NCI-H82 treated with DMSO at 0.1 percent for 48 hours (cell line): ENCODE measurements around the gene CNFN.

Source experiments
- DNase-seq: peaks from one replicate; lab custom pipeline; 2025; ENCODE audit not compliant: unreplicated experiment; lab: John Stamatoyannopoulos, UW

Gene CNFN, protein sequence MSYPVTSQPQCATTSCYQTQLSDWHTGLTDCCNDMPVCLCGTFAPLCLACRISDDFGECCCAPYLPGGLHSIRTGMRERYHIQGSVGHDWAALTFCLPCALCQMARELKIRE

GRCh38 chr19:42389899-42390298 is at the start of gene CNFN:
TSS of gene CNFN (minus strand) at chr19:42390297. CDS start at chr19:42389037, 1,260 bp downstream.
- no peak for DNase-seq

- no peak for DNase-seq
Observed at GRCh38 chr19:42436006-42436405, 45.9 kb upstream of the CNFN start.

GRCh38 chr19:42435316-42435715 is 45.2 kb upstream of the CNFN start:
- no peak for DNase-seq

DNA sequence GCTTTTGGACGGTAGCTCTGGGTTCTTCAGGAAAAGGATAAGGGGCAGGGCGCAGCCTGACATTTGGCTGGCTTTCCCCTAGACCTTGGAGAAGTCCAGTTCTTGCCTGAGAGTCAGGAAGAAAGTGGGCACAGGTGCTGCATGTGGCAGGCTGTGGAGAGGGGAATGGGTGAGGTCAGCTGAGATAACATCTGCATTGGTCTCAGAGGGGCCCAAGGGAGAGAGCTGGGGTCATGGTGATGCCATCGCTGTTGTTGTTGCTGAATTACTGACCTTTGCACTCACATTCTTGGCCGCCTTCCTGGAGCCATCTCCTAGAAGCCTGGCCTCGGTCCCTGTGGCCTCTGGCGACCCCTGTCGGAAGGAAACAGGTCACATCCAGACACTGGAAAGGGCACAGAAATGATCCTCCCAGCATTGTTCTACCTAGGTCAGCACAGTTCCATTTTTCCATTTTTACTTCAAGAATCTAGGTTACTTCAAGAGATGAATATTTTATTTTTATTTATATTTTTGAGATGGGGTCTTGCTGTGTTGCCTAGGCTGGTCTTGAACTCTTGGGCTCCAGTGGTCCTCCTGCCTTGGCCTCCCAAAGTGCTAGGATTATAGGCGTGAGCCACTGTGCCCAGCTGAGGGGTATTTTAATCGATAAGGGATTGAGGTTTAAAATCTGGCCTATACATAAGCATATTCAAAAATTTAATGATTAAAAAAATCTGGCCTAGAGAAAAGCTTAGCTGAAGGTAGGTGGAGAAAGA is 43.6 kb upstream of the CNFN start:
- peak; percentile 35 for DNase-seq

DNA sequence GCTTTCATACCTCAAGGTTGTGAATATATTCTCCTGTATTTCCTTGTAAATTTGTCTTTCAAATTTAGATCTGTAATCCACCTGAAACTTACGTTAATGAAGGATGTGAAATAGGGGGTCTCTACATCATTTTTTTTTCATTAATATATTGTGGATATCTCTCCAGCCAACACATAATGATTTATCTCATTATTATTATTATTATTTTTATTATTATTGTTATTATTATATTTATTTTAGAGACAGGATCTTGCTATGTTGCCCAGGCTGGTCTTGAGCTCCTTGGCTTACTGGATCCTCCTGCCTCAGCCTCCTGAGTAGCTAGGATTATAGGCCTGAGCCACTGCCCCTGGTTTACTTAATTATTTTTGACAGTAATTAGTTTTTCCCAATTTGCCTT is 41.4 kb upstream of the CNFN start:
- no peak for DNase-seq

GRCh38 chr19:42428676-42429075 is 38.6 kb upstream of the CNFN start:
- no peak for DNase-seq

DNA sequence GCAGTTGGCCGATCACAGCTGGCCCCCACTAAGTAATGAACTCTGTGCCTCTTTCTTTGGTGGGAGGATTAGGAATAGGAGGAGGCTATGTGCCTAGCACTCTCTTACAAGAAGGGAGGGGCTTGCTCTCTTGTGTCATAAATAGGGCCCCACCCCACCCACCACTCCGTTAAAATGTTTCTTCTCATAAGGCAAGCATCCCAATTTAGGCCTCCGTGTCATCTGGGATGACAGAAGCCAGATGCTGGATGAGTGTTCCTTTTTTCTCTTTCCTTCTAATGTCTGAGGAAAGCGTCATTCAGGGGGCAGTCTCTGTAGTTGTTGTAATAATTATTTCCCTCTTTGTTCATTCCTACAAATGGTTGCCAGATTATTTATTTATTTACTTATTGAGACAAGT is 37.2 kb upstream of the CNFN start, which contains the start of gene LIPE:
Gene LIPE (minus strand): TSS at position 76 of the 400 bp plus-strand sequence. CDS start 239 bp downstream, outside the sequence.
- no peak for DNase-seq

DNA sequence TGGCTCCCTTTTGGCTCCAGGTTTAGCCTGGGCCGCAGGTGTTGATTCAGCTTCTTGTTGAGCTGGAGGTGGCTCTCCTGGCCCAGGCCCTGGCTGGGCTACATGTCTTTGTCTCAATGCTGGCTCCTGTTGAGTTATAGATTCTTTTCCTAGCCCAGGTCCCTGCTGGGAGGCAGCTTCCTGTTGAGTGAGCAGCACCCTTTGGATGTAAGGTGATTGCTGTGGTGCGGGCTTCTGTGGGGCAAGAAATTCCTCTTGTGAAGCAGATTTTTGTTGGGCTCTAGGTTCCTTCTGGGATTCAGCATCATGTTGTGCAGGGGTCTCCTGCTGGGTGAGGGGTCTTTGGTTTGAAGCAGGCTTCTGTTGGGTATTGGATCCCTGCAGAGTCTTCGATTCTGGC is 36.5 kb upstream of the CNFN start:
- DNase-seq, result no peak

GRCh38 chr19:42424712-42425131 is 34.6 kb upstream of the CNFN start:
- DNase-seq, result no peak

DNA sequence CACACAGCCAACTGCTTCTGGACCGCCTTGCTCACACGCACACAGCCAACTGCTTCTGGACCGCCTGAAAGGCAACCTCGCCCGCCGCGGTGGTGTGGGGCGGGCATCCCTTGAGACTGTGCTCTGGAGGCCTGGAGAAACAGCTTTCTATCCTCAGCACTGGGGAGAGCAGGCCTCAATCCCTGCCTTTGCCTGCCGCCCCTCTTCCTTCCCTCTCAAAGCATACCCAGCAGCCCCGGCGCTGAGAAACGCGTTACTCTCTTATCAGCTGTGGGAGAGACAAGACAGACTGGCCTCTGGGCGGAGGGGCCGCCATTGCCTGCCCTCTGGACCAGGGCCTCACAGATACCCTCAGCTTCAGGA is 34.2 kb upstream of the CNFN start:
- no peak for DNase-seq

DNA sequence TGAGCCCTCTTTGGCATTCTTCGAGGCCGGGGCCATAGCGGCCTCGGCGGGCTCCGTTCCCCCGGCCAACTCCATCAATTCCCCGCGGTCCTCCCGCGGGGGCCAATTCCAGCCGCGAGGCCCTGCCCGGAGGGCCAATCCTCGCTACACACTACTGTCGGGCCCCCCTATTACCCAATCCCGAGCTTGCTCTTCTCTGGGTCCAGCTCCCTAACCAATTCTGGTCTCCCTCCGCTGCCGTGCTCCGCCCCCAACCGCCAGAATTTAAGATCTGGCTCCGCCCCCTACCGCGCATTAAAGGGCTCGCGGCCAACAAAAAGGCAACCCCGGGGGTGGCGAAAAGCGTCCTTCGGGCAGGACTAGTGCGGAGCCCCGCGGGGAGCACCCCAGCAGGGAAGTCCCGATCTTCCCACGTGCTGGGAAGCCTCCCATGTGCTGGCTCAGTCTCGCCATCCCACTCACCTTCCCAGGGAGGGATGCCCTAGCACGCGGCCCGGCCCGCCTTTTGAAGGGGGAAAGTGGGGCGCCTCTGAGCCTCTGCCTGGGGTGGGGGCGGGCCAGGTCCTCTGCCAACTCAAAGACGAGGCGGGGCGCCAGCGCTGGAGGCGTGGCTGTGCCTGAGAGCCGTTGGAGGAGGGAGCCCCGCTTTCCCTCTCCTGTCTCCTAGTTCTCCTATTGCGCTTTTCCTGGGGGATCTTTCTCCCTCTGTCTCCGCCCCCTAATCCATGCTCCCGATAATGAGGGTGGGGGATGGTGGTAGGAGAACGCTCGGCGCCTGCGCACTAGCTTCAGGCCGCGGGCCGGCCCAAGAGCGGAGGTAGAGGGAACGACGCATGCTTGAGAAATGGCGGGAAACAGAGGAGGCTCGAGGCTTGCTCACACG is 33.6 kb upstream of the CNFN start:
- peak; percentile 50 for DNase-seq

- no peak for DNase-seq
Observed at GRCh38 chr19:42422901-42423461, 32.9 kb upstream of the CNFN start.

- no peak for DNase-seq
Observed at GRCh38 chr19:42422092-42422900, 32.2 kb upstream of the CNFN start.

DNA sequence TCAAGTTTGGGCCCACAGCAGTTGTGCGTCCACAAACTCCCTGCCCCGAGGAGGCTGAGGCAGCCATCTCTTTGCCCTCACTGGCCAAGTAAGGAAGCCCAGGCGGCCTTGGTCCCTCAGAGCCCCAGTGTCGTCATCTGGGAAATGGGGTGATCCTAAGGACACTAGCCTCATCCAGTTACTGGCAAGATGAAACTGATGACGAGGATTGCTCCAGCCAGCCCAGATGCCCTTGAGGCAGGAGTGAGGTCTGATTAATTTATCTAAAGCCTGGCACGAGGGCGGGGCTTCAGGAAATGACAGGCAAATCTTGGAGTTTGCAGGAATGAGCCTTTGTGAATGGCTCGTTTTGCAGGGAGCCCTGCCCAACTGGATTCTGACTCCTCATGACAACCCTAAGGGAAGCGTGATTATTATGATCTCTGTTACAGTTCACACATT is 31.5 kb upstream of the CNFN start:
- no peak for DNase-seq

DNA sequence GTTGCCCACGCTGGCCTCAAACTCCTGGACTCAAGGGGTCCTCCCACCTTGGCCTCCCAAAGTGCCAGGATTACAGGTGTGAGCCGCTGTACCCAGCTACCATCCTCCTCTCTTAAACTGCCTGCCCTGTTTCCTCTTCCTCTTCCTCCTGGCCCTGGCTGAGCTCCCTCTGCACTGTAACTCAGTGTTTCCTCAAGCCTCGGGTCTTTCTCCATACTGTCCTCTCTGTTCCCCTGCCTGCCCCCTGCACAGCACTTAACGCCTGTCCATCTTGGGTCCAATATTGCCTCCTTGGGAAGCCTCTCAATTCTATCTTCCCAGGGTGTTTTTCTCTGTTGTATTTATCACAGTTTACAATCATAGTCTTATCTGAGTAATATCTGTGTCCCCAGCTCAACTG is 31.0 kb upstream of the CNFN start:
- no peak for DNase-seq

- peak; percentile 29 for DNase-seq
Observed at GRCh38 chr19:42420055-42420544, 30.0 kb upstream of the CNFN start.

GRCh38 chr19:42419309-42419708 is 29.2 kb upstream of the CNFN start:
- DNase-seq, result no peak

DNA sequence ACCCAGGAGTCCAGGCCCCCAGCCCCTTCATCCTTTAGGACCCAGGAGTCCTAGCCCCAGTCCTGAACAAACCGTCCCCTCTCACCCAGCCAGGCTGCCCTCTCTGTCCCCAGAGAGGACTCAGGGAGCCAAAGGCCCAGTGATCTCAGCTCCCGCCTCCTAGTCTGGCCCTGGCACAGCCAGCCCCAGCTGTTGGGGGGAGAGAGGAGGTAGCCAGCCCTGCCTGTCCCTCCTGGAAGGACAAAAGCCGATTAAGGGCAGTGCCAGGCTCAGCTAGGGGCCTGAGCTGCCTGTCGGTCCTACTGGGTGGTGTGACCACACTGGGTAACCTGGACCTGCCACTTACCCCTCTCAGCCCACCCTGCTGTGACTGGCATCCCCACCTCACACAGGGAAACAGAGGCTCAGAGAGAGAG is 22.6 kb upstream of the CNFN start:
- DNase-seq, result no peak

GRCh38 chr19:42412227-42412626 is 22.1 kb upstream of the CNFN start:
- DNase-seq, result peak; percentile 50

- no peak for DNase-seq
Observed at GRCh38 chr19:42411581-42412178, 21.6 kb upstream of the CNFN start.
